Transverse colon (tissue), 4 donors: ENCODE data around the gene RBM27.

ENCODE experiments used
- CTCF ChIP-seq, 5 experiments: fragments of 200-600 bp in 3 of 5; fragments of 450-650 bp in 2 of 5; sonication (generic) in 3 of 5; IDR thresholded peaks; 1 replicate in 2 of 5; 2 replicates in 3 of 5; pipeline ENCODE4 v1.5.1; 2016 to 2017; ENCODE audit warnings: antibody characterized with exemption in 5 of 5, inconsistent platforms in 3 of 5, mild to moderate bottlenecking in 2 of 5, moderate library complexity in 1 of 5
- EP300 ChIP-seq: sonication (generic); formaldehyde crosslinking; IDR thresholded peaks from one replicate; pipeline ENCODE4 v1.6.1; 2017; ENCODE audit warnings: antibody characterized with exemption, low read depth
- POLR2AphosphoS5 ChIP-seq, 3 donors: sonication (generic); formaldehyde crosslinking; IDR thresholded peaks; one replicate each; pipeline ENCODE4 v1.6.1; 2016; ENCODE audit warnings: antibody characterized with exemption in 3 of 3

DNA sequence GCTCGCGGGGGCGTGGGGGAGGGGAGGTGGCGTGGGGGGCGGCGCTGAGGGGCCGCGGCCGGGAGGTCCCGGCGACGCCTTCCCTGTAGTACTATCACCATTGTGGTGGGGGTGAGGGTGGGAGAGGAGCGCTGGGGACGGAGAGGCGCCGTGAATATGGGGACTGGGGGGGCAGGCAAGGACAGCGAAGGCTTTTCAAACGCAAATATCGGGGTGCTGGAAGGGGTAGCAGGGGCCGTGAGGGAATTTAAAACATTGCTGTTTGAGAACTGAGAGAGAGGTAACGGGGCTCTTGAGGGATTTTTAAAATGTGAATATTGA is 427 bp downstream of the RBM27 start:
- no peak for TF ChIP-seq CTCF (IDR thresholded peaks at IDR 0.05)
- no peak for TF ChIP-seq EP300
- no peak for TF ChIP-seq POLR2AphosphoS5 (IDR thresholded peaks at IDR 0.05)
